ENCODE measurements around the gene POLR2J.
"Not testable (repeated sequence)": the region's sequence is repeated elsewhere in the genome, so short reads cannot be mapped to it uniquely, and the experiment has no call there.

POLR2J gene

GRCh38 chr7:102494473-102495149 lies 15.9 kb upstream of the POLR2J start:
- not testable (repeated sequence) for DNase-seq

- DNase-seq = not testable (repeated sequence)
These were observed 15.3 kb upstream of the POLR2J start for GRCh38 chr7:102494026-102494425.

- DNase-seq = not testable (repeated sequence)
These were observed 14.7 kb upstream of the POLR2J start for GRCh38 chr7:102493220-102493935.

GRCh38 chr7:102490529-102491075 lies 11.9 kb upstream of the POLR2J start:
- DNase-seq = not testable (repeated sequence)

GRCh38 chr7:102484317-102484716 lies 5.6 kb upstream of the POLR2J start:
- not testable (repeated sequence) for DNase-seq

- not testable (repeated sequence) for DNase-seq
These were observed 3.2 kb upstream of the POLR2J start for GRCh38 chr7:102481962-102482361.

- not testable (repeated sequence) for DNase-seq
These were observed 1.4 kb upstream of the POLR2J start for GRCh38 chr7:102479982-102480637.

- not testable (repeated sequence) for DNase-seq
These were observed 475 bp upstream of the POLR2J start for GRCh38 chr7:102479209-102479584.

GRCh38 chr7:102474736-102475435 lies 3.8 kb downstream of the POLR2J start:
- not testable (repeated sequence) for DNase-seq

- not testable (repeated sequence) for DNase-seq
These were observed 4.6 kb downstream of the POLR2J start for GRCh38 chr7:102474116-102474515.

GRCh38 chr7:102473271-102473991 lies 5.3 kb downstream of the POLR2J start:
- DNase-seq = no peak

- no peak for DNase-seq
These were observed 6.3 kb downstream of the POLR2J start for GRCh38 chr7:102472126-102473041.

GRCh38 chr7:102471791-102472125 lies 7.0 kb downstream of the POLR2J start:
- no peak for DNase-seq

- DNase-seq = no peak
These were observed 8.5 kb downstream of the POLR2J start for GRCh38 chr7:102469972-102470825.

- no peak for DNase-seq
These were observed 9.3 kb downstream of the POLR2J start for GRCh38 chr7:102469351-102469971.

GRCh38 chr7:102468478-102469350 lies 10.0 kb downstream of the POLR2J start:
- no peak for DNase-seq

GRCh38 chr7:102467581-102468477 lies 10.9 kb downstream of the POLR2J start:
- DNase-seq = no peak

GRCh38 chr7:102466097-102466496 lies 12.6 kb downstream of the POLR2J start:
- DNase-seq = no peak
